ENCODE measurements around the gene MPEG1.

GRCh38 chr11:59212222-59212621, 505 bp downstream of the MPEG1 start:
- TF ChIP-seq POLR2A (IDR thresholded peaks at IDR 0.05) (no peak), CTCF (IDR thresholded peaks at IDR 0.05) (no peak)
